ENCODE measurements around the gene AHCYL2.
A peak's percentile ranks its signal among the peaks of the same experiment; 100 is the strongest.

Gene AHCYL2

DNA sequence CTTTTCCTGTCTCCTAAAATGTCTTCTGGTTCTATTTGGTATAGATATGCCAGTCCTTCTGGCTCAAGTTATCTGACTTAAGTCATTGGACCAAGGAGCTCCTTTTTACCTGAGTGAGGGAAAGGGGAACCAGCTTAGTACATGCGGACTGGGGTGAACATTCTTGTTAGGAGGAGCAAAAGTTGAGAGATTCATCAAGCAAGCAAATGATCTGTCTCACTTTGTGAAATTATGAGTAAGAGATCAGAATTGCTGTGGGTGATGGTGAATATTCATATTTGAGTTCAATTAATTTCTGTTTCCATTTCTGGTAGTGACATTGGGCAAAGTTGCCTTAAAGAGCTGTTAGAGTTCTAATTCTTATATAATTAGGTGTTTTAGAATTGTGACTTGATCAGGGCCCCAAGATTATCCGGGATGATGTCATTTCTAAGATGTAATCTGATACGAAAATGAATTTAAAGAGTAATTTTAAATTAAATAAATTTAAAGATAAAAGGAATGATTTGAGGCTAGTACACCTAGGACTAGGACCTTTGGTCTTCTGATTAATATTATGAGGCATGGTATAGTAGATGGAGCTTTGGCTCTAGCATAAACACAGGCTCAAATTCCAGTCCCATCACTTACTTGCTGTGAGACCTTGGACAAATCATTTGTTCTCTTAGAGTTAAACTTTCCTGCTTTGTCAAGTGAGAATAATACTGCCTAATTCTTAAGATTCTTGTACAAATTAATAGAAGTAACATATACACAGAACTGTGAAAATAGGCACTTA lies 149.0 kb downstream of the AHCYL2 start:
- no peak overlapping the region for H3K4me3 ChIP-seq (ENCODE audit: low read depth, low read length)
- no peak for DNase-seq (ENCODE audit: low read depth)
- TF ChIP-seq, protein P1, sequence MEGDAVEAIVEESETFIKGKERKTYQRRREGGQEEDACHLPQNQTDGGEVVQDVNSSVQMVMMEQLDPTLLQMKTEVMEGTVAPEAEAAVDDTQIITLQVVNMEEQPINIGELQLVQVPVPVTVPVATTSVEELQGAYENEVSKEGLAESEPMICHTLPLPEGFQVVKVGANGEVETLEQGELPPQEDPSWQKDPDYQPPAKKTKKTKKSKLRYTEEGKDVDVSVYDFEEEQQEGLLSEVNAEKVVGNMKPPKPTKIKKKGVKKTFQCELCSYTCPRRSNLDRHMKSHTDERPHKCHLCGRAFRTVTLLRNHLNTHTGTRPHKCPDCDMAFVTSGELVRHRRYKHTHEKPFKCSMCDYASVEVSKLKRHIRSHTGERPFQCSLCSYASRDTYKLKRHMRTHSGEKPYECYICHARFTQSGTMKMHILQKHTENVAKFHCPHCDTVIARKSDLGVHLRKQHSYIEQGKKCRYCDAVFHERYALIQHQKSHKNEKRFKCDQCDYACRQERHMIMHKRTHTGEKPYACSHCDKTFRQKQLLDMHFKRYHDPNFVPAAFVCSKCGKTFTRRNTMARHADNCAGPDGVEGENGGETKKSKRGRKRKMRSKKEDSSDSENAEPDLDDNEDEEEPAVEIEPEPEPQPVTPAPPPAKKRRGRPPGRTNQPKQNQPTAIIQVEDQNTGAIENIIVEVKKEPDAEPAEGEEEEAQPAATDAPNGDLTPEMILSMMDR (IDR thresholded peaks at IDR 0.05; ENCODE audit: insufficient read depth, low read depth, low read length, missing control alignments): no peak

- no peak overlapping the region for H3K4me3 ChIP-seq (ENCODE audit: low read depth, low read length)
- TF ChIP-seq, protein P1 (IDR thresholded peaks at IDR 0.05; ENCODE audit: insufficient read depth, low read depth, low read length, missing control alignments): no peak
- no peak for DNase-seq (ENCODE audit: low read depth)
Measured at GRCh38 chr7:129375141-129375938, 150.5 kb downstream of the AHCYL2 start.

DNA sequence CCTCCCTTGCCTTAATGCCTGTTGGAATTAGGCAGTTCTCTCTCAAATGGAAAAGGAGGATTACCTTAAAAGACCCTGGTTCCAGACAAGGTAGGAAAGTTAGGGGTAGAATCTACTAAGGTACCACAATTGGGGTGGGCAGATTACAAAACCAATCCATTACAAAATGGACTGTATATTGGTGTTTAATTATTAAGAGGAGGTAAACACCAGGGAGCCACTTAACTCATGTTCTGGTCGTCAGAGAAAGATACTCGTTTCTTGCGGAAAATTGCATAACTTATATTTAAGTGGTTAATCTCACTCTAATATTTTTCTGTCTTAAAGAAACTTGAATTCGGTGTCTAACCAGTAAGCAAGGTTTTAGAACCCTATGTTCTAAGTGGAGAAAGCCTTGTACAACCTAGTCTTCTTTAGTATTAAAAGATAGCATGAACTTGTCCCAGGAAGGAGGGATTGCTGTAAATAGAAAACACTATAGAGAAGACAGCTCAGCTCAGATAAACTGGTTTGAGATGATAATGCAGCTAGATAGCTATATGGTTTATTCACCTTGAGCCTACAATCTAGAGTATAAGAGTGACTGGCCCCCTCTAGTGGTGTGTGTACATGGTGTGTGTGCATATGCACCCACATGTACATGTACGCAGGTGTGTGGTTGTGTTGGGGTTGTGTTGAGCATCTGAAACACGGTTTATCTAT lies 151.4 kb downstream of the AHCYL2 start:
- H3K4me3 ChIP-seq (ENCODE audit: low read depth, low read length): no peak overlapping the region
- TF ChIP-seq, protein P1 (IDR thresholded peaks at IDR 0.05; ENCODE audit: insufficient read depth, low read depth, low read length, missing control alignments): peak; percentile 67
- DNase-seq (ENCODE audit: low read depth): peak; percentile 76

- peak; percentile 69 for DNase-seq (ENCODE audit: low read depth)
- TF ChIP-seq, protein P1 (IDR thresholded peaks at IDR 0.05; ENCODE audit: insufficient read depth, low read depth, low read length, missing control alignments): no peak
- H3K4me3 ChIP-seq (ENCODE audit: low read depth, low read length): no peak overlapping the region
Measured at GRCh38 chr7:129376778-129377700, 152.2 kb downstream of the AHCYL2 start.

GRCh38 chr7:129381710-129382484 lies 157.1 kb downstream of the AHCYL2 start:
- H3K4me3 ChIP-seq (ENCODE audit: low read depth, low read length): no peak overlapping the region
- TF ChIP-seq, protein P1 (IDR thresholded peaks at IDR 0.05; ENCODE audit: insufficient read depth, low read depth, low read length, missing control alignments): no peak
- DNase-seq (ENCODE audit: low read depth): no peak

All from GM12865 (cell line).